NCI-H1092 treated with DMSO at 0.1 percent for 48 hours (cell line): ENCODE results near the gene PHF3.

ENCODE experiments used
- DNase-seq: peaks from one replicate; lab custom pipeline; 2025; lab: John Stamatoyannopoulos, UW

PHF3 gene

GRCh38 chr6:63635588-63636517 lies at the start of gene PHF3:
PHF3 (plus strand) TSS chr6:63635802; CDS start chr6:63646552, 10,750 bp downstream.
- peak; percentile 87 for DNase-seq

GRCh38 chr6:63589952-63590411 lies 45.6 kb upstream of the PHF3 start:
- no peak for DNase-seq

- no peak for DNase-seq
These were observed 42.7 kb upstream of the PHF3 start for GRCh38 chr6:63592886-63593285.

- no peak for DNase-seq
These were observed 38.2 kb upstream of the PHF3 start for GRCh38 chr6:63597141-63598048.

- DNase-seq = peak; percentile 46
These were observed 37.3 kb upstream of the PHF3 start for GRCh38 chr6:63598049-63599036.

GRCh38 chr6:63599243-63599642 lies 36.4 kb upstream of the PHF3 start:
- DNase-seq = no peak

GRCh38 chr6:63600136-63600535 lies 35.5 kb upstream of the PHF3 start:
- DNase-seq = no peak

- DNase-seq = no peak
These were observed 26.4 kb upstream of the PHF3 start for GRCh38 chr6:63609231-63609630.

- DNase-seq = no peak
These were observed 24.7 kb upstream of the PHF3 start for GRCh38 chr6:63610944-63611343.

- no peak for DNase-seq
These were observed 24.0 kb upstream of the PHF3 start for GRCh38 chr6:63611560-63611959.

GRCh38 chr6:63615590-63615989 lies 20.0 kb upstream of the PHF3 start:
- no peak for DNase-seq

GRCh38 chr6:63624091-63624490 lies 11.5 kb upstream of the PHF3 start:
- no peak for DNase-seq

- DNase-seq = no peak
These were observed 5.1 kb upstream of the PHF3 start for GRCh38 chr6:63630466-63630865.

GRCh38 chr6:63634630-63635029 lies 972 bp upstream of the PHF3 start:
- no peak for DNase-seq

GRCh38 chr6:63635215-63635587 lies 401 bp upstream of the PHF3 start:
- no peak for DNase-seq

- DNase-seq = peak; percentile 26
These were observed 968 bp downstream of the PHF3 start for GRCh38 chr6:63636518-63637021.

- DNase-seq = no peak
These were observed 2.4 kb downstream of the PHF3 start for GRCh38 chr6:63637865-63638445.

GRCh38 chr6:63640062-63640461 lies 4.5 kb downstream of the PHF3 start:
- DNase-seq = no peak

- no peak for DNase-seq
These were observed 8.3 kb downstream of the PHF3 start for GRCh38 chr6:63643862-63644261.

GRCh38 chr6:63644668-63645326 lies 9.2 kb downstream of the PHF3 start:
- DNase-seq = peak; percentile 4
